ENCODE results near the gene DCK. TPM values are rescaled to one million over a fixed set of nuclear protein-coding genes. Genes with fewer than 3 reads are reported as not detected.

Gene DCK
- total RNA-seq, 1 experiment from 2014 or later: 21.0 TPM

- Histone ChIP-seq H3K4me1 (ENCODE audit: insufficient read depth, low read length) (no peaks in the 10 kb centered on the region; the same call in 1 of the 2 replicates), H2AFZ (ENCODE audit: low read length) (no peak overlapping the region), H3F3A (ENCODE audit: low read length, unreplicated experiment) (no peaks in the 10 kb centered on the region), H3K9me3 (ENCODE audit: low read length) (no peaks in the 10 kb centered on the region), H3K27me3 (ENCODE audit: low read length) (no peaks in the 10 kb centered on the region), H3K4me3 (ENCODE audit: low read length) (no peak overlapping the region), H3K79me2 (ENCODE audit: low read length) (peaks cover 16% of the 10 kb centered on the region; the same call in 1 of the 2 replicates), H3K9me2 (replicated peaks; ENCODE audit: low read length) (no peaks in the 10 kb centered on the region), H3K9ac (ENCODE audit: low read length) (no peak overlapping the region), H3K4me2 (ENCODE audit: low read length) (no peak overlapping the region), H4K20me1 (ENCODE audit: low read length) (no peaks in the 10 kb centered on the region), H3K27ac (ENCODE audit: low read length) (no peak overlapping the region), H3K36me3 (ENCODE audit: low read depth, low read length) (no peaks in the 10 kb centered on the region)
- CTCF ChIA-PET: no interaction called here
- intact Hi-C loops (cut with micrococcal nuclease): no loop called here
- TF ChIP-seq EZH2phosphoT487 (IDR thresholded peaks at IDR 0.05; ENCODE audit: borderline replicate concordance, low read length) (no peak), EZH2 (IDR thresholded peaks at IDR 0.05; ENCODE audit: low read length, unreplicated experiment) (no peak), CTCF (conservative IDR thresholded peaks at IDR 0.05; ENCODE audit: low read depth, low read length) (no peak)
- BruUV-seq (replicated peaks): no TSS peak
- POLR2A ChIA-PET (ENCODE audit: unreplicated experiment): no interaction called here
- ATAC-seq (no peak), DNase-seq (no peak)
These were observed 47.9 kb upstream of the DCK start for GRCh38 chr4:70945452-70946055.

- POLR2A ChIA-PET (ENCODE audit: unreplicated experiment): no interaction called here
- H3K27me3 ChIP-seq (ENCODE audit: low read length): no peaks in the 10 kb centered on the region
- H2AFZ ChIP-seq (ENCODE audit: low read length): no peak overlapping the region
- H3K4me1 ChIP-seq (ENCODE audit: insufficient read depth, low read length): no peaks in the 10 kb centered on the region; the same call in 1 of the 2 replicates
- TF ChIP-seq EZH2 (IDR thresholded peaks at IDR 0.05; ENCODE audit: low read length, unreplicated experiment) (no peak), EZH2phosphoT487 (IDR thresholded peaks at IDR 0.05; ENCODE audit: borderline replicate concordance, low read length) (no peak), CTCF (conservative IDR thresholded peaks at IDR 0.05; ENCODE audit: low read depth, low read length) (no peak)
- no peaks in the 10 kb centered on the region for H4K20me1 ChIP-seq (ENCODE audit: low read length)
- H3K36me3 ChIP-seq (ENCODE audit: low read depth, low read length): no peaks in the 10 kb centered on the region
- H3K9me2 ChIP-seq (replicated peaks; ENCODE audit: low read length): no peaks in the 10 kb centered on the region
- no peaks in the 10 kb centered on the region for H3F3A ChIP-seq (ENCODE audit: low read length, unreplicated experiment)
- H3K79me2 ChIP-seq (ENCODE audit: low read length): peaks cover 19% of the 10 kb centered on the region; the same call in 1 of the 2 replicates
- no TSS peak for BruUV-seq (replicated peaks)
- intact Hi-C loops (cut with micrococcal nuclease): no loop called here
- no peaks in the 10 kb centered on the region for H3K9me3 ChIP-seq (ENCODE audit: low read length)
- no peak overlapping the region for H3K27ac ChIP-seq (ENCODE audit: low read length)
- H3K4me3 ChIP-seq (ENCODE audit: low read length): no peak overlapping the region
- no peak overlapping the region for H3K9ac ChIP-seq (ENCODE audit: low read length)
- CTCF ChIA-PET: no interaction called here
- H3K4me2 ChIP-seq (ENCODE audit: low read length): no peak overlapping the region
- DNase-seq (no peak), ATAC-seq (no peak)
These were observed 46.5 kb upstream of the DCK start for GRCh38 chr4:70946939-70947338.

DNA sequence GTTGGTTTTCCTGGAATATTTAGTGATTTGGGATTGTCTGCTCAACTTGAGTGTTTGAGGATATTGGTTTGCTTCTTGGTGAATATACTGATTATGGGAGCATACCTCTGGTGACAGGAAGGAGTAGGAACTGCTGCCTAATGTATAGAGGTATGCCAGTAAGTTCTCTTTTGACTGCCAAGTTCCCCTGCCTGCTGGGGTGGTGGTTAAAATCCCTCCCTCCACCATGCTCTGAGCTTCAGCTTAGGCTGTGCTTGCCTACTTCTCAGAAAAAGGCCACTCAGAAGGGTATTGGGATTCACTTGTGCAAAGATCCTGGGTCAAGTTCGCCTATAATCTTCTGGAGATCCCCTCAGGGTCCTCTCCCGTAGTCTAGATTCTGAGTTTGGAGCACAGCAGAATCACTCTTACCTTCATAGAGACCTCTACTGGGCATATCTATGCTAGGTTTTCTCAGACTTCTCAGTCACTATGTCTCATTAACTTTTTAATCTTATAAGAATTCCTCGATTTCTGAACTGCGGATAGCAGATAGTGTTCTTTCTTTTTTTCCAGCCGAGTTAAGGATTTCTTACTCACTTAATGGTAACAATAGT is 44.7 kb upstream of the DCK start:
- peaks cover 19% of the 10 kb centered on the region; the same call in 1 of the 2 replicates for H3K79me2 ChIP-seq (ENCODE audit: low read length)

More for the DNA sequence above, 44.7 kb upstream of the DCK start:
- Histone ChIP-seq H4K20me1 (ENCODE audit: low read length) (no peaks in the 10 kb centered on the region), H3K27me3 (ENCODE audit: low read length) (no peaks in the 10 kb centered on the region), H3K27ac (ENCODE audit: low read length) (no peak overlapping the region), H3K9ac (ENCODE audit: low read length) (no peak overlapping the region), H2AFZ (ENCODE audit: low read length) (no peak overlapping the region), H3F3A (ENCODE audit: low read length, unreplicated experiment) (no peaks in the 10 kb centered on the region), H3K4me3 (ENCODE audit: low read length) (no peak overlapping the region), H3K9me3 (ENCODE audit: low read length) (no peaks in the 10 kb centered on the region), H3K36me3 (ENCODE audit: low read depth, low read length) (no peaks in the 10 kb centered on the region), H3K4me2 (ENCODE audit: low read length) (no peak overlapping the region), H3K4me1 (ENCODE audit: insufficient read depth, low read length) (no peaks in the 10 kb centered on the region; the same call in 1 of the 2 replicates), H3K9me2 (replicated peaks; ENCODE audit: low read length) (no peaks in the 10 kb centered on the region)
- BruUV-seq (replicated peaks): no TSS peak
- POLR2A ChIA-PET (ENCODE audit: unreplicated experiment): no interaction called here
- intact Hi-C loops (cut with micrococcal nuclease): no loop called here
- CTCF ChIA-PET: no interaction called here
- ATAC-seq (peak; percentile 35; the same call in 1 of the 2 replicates), DNase-seq (peak; percentile 14)
- TF ChIP-seq EZH2 (IDR thresholded peaks at IDR 0.05; ENCODE audit: low read length, unreplicated experiment) (no peak), CTCF (conservative IDR thresholded peaks at IDR 0.05; ENCODE audit: low read depth, low read length) (peak; percentile 49)
